HEK293T (cell line): ENCODE data around the gene DLX6.

Experiments used
- BHLHE40 ChIP-seq: fragments of 450-650 bp; IDR thresholded peaks from 2 replicates; pipeline ENCODE4 v1.6.1; 2016; ENCODE audit warnings: mild to moderate bottlenecking, moderate library complexity, borderline replicate concordance
- CTBP1 ChIP-seq: fragments of 450-650 bp; IDR thresholded peaks from 2 replicates; pipeline ENCODE4 v1.6.1; 2016; ENCODE audit warnings: borderline replicate concordance
- FOXA1 ChIP-seq: fragments of 450-650 bp; IDR thresholded peaks from 2 replicates; pipeline ENCODE4 v1.6.1; 2016; ENCODE audit warnings: mild to moderate bottlenecking
- SP1 ChIP-seq: fragments of 450-650 bp; IDR thresholded peaks from 2 replicates; pipeline ENCODE4 v1.6.1; 2017
- SUZ12 ChIP-seq: fragments of 450-650 bp; IDR thresholded peaks from 2 replicates; pipeline ENCODE4 v1.6.1; 2016; ENCODE audit warnings: mild to moderate bottlenecking

- TF ChIP-seq CTBP1 (no peak), BHLHE40 (no peak), SP1 (no peak), SUZ12 (no peak), FOXA1 (no peak)
These were observed 29.2 kb upstream of the DLX6 start for GRCh38 chr7:96976106-96976505.
